Measurements from ENCODE around the gene CCSER1.

Gene CCSER1

DNA sequence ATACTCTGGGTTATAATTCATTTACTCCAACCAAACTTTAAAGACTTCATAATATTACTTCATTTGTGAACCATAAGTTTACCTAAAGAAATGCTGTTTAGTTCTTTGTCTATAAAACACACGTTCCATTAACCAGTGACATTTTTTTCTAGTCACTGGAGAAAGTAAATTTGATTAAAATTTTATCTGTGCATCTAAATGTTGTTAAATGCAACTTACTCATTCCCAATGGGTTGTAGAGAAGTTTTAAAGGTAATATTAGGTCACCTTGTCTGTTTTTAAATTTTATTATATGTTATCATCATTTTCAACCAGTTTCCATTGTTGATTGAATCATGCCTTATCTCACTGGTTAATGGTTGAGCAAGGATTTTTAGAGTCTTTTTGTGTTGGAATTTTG lies 401.4 kb downstream of the CCSER1 start:
- Histone ChIP-seq H3K9me3 (ENCODE audit: control insufficient read depth, low read depth, low read length) (no peaks in the 10 kb centered on the region), H3K4me3 (ENCODE audit: low read length) (no peak overlapping the region), H3K36me3 (ENCODE audit: control insufficient read depth, low read depth, low read length) (no peaks in the 10 kb centered on the region), H3K4me1 (ENCODE audit: control insufficient read depth, low read depth, low read length) (no peaks in the 10 kb centered on the region), H3K27me3 (ENCODE audit: control insufficient read depth, insufficient read depth, low read length) (no peaks in the 10 kb centered on the region), H3K27ac (ENCODE audit: low read length) (no peak overlapping the region), H3K9ac (ENCODE audit: low read length) (no peak overlapping the region)

DNA sequence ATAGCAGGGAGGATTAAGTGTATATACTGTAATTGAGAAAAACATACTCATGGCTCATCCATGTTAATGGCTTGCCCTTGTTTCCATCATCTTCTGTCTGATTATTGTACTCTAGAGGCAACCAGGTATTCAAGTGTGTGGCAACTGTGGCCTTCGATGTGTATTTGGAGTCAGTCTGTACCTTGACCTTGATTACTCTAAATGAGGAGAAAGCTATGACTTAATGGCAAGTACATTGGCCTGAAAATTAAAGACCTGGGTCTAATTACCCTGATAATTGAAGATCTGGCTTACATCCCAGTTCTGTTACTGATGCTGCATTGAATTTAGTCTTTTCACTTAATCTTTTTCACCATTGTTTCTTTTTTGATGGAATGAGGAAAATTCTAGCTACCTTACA lies 409.2 kb downstream of the CCSER1 start:
- Histone ChIP-seq H3K9me3 (ENCODE audit: control insufficient read depth, low read depth, low read length) (no peaks in the 10 kb centered on the region), H3K27ac (ENCODE audit: low read length) (no peak overlapping the region), H3K9ac (ENCODE audit: low read length) (no peak overlapping the region), H3K27me3 (ENCODE audit: control insufficient read depth, insufficient read depth, low read length) (no peaks in the 10 kb centered on the region), H3K4me1 (ENCODE audit: control insufficient read depth, low read depth, low read length) (peaks cover 7% of the 10 kb centered on the region), H3K4me3 (ENCODE audit: low read length) (no peak overlapping the region), H3K36me3 (ENCODE audit: control insufficient read depth, low read depth, low read length) (no peaks in the 10 kb centered on the region)

DNA sequence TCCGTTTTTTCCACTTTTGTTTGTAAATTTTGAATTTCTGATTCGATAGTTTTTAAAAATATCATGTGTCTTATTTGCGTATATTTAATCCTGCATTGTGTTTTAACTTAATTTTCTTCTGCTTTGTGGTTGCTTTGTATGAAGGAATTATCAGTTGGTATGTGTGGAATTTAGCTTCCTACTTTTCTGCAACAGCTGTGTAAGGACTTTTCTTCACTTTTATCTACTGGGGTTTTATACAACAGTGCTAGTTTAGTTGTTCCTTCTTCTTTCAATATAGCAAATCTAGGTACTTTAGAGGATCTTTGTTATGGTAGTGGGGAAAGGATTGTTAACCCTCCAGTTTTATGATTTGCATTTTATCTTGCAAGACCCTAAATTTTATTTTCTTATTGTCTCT lies 410.3 kb downstream of the CCSER1 start:
- peaks cover 7% of the 10 kb centered on the region for H3K4me1 ChIP-seq (ENCODE audit: control insufficient read depth, low read depth, low read length)
- H3K9ac ChIP-seq (ENCODE audit: low read length) = no peak overlapping the region
- no peak overlapping the region for H3K4me3 ChIP-seq (ENCODE audit: low read length)
- H3K36me3 ChIP-seq (ENCODE audit: control insufficient read depth, low read depth, low read length) = no peaks in the 10 kb centered on the region
- H3K27me3 ChIP-seq (ENCODE audit: control insufficient read depth, insufficient read depth, low read length) = no peaks in the 10 kb centered on the region
- no peak overlapping the region for H3K27ac ChIP-seq (ENCODE audit: low read length)
- no peaks in the 10 kb centered on the region for H3K9me3 ChIP-seq (ENCODE audit: control insufficient read depth, low read depth, low read length)

DNA sequence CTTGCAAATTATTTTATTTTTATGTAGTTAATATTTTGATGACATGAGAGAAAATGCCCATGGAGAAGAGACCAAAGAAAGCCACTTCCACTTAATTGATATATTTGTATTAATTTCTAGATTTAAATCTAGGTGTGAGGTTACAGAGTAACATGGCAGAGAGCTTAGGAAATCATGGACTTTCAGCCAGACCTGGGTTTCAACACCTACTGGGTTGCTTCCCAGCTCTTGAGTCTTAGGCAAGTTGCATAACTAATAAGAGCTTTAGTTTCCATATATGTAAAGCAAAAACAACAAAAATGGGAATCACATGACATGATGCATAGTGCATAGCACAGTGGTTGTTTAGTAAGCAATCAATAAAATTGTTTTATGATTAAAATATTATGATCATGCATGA lies 413.3 kb downstream of the CCSER1 start:
- Histone ChIP-seq H3K27ac (ENCODE audit: low read length) (no peak overlapping the region), H3K27me3 (ENCODE audit: control insufficient read depth, insufficient read depth, low read length) (no peaks in the 10 kb centered on the region), H3K9me3 (ENCODE audit: control insufficient read depth, low read depth, low read length) (no peaks in the 10 kb centered on the region), H3K4me1 (ENCODE audit: control insufficient read depth, low read depth, low read length) (peaks cover 7% of the 10 kb centered on the region), H3K9ac (ENCODE audit: low read length) (no peak overlapping the region), H3K36me3 (ENCODE audit: control insufficient read depth, low read depth, low read length) (no peaks in the 10 kb centered on the region), H3K4me3 (ENCODE audit: low read length) (no peak overlapping the region)

DNA sequence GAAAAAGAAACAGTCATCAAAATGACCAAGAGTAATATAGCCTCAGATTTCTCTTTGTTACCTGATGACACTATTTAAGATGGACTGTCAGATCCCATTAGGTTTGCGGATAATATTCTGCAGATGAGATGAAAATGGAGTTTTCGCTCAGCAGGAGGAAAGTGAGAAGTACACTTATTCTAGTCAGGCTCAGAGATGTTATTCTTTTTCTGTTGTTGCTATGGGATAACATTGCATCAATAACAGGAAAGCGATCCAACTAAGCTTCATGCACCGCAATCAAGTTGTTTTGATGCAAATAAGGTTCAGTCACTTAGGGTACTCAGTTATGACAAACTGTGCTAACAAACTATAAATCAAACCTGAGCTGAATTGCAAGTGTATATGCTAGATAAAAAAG lies 415.0 kb downstream of the CCSER1 start:
- no peak overlapping the region for H3K27ac ChIP-seq (ENCODE audit: low read length)
- H3K27me3 ChIP-seq (ENCODE audit: control insufficient read depth, insufficient read depth, low read length) = no peaks in the 10 kb centered on the region
- H3K4me3 ChIP-seq (ENCODE audit: low read length) = no peak overlapping the region
- H3K4me1 ChIP-seq (ENCODE audit: control insufficient read depth, low read depth, low read length) = peaks cover 7% of the 10 kb centered on the region
- no peak overlapping the region for H3K9ac ChIP-seq (ENCODE audit: low read length)
- no peaks in the 10 kb centered on the region for H3K36me3 ChIP-seq (ENCODE audit: control insufficient read depth, low read depth, low read length)
- H3K9me3 ChIP-seq (ENCODE audit: control insufficient read depth, low read depth, low read length) = no peaks in the 10 kb centered on the region

DNA sequence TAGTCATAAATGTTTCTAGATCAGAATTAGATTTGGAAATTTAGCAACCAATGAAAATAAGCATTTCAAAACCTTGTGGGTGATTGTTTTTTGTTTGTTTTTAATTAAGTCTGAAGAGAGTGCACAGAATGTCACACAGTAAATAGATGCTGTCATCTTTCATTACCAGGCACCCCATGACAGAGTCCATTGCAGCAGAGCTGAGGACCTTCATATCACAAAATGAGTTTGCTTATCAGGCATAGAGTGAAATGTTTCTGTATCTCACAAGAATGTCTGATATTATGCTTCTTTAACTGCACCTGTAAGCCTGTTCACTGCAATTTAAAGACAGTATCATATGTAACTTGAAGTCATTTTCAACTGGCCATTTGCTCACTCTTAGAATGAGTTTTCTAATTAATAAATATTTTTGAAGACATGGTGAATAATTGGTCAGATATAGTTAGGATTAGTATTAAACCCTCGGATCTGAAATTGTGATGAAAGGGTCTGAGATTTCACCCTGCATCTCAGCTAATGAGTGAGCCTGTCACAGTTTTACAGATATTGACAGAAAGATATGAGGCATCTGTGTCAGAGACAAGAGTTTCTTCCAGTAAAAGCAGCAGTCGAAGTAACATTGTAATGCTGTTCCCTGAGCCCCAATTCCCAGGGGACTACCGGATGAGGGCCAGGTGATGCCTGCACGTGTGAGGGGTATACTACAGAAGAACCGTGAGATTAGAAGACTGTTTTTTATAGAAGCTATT lies 416.4 kb downstream of the CCSER1 start:
- H3K27me3 ChIP-seq (ENCODE audit: control insufficient read depth, insufficient read depth, low read length) = no peaks in the 10 kb centered on the region
- H3K27ac ChIP-seq (ENCODE audit: low read length) = no peak overlapping the region
- H3K9me3 ChIP-seq (ENCODE audit: control insufficient read depth, low read depth, low read length) = no peaks in the 10 kb centered on the region
- H3K36me3 ChIP-seq (ENCODE audit: control insufficient read depth, low read depth, low read length) = no peaks in the 10 kb centered on the region
- no peak overlapping the region for H3K9ac ChIP-seq (ENCODE audit: low read length)
- no peaks in the 10 kb centered on the region for H3K4me1 ChIP-seq (ENCODE audit: control insufficient read depth, low read depth, low read length)
- H3K4me3 ChIP-seq (ENCODE audit: low read length) = no peak overlapping the region

DNA sequence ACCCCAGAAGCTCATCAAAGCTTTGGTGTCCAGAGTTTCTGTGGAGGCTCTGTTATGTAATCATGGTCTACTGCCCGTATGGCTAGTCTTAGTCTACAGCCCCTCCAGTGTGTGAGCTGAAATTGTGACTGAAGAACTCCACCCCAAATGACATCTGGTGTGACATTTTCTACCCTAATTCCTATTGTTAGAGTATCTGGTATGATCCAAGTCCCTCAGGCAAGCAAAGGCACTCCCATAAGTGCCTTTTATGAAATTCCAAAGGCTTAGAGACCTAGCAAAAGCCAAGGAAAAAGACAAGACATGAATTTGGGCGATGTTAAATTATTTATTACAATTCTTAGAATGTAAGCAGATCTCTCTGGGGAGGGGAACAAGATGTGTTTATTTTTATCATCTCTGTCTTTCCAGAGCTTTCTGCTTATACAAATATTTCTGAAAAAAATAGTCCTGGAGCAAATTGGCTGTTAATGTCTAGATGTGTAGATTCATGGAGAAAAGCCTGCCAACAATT lies 417.4 kb downstream of the CCSER1 start:
- Histone ChIP-seq H3K9me3 (ENCODE audit: control insufficient read depth, low read depth, low read length) (no peaks in the 10 kb centered on the region), H3K4me1 (ENCODE audit: control insufficient read depth, low read depth, low read length) (no peaks in the 10 kb centered on the region), H3K36me3 (ENCODE audit: control insufficient read depth, low read depth, low read length) (no peaks in the 10 kb centered on the region), H3K27ac (ENCODE audit: low read length) (no peak overlapping the region), H3K27me3 (ENCODE audit: control insufficient read depth, insufficient read depth, low read length) (no peaks in the 10 kb centered on the region), H3K4me3 (ENCODE audit: low read length) (no peak overlapping the region), H3K9ac (ENCODE audit: low read length) (no peak overlapping the region)

DNA sequence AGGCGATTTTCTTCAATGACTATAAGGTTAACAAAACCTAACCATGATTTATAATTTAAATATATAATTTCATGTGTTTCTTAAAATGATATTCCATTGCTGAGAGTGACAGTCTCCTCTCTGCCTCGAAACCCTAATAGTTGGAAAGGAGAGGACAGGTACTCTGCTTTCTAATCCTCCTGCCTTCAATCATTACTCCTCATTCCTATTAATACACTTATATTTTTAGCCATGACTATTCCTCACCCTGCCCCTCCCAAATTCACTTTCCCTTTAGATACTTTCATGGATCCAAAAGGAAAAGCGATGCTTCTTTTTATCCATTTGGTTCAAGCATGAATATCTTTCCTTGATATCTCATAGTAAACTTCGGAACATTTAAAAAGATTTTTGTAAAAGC lies 418.2 kb downstream of the CCSER1 start:
- Histone ChIP-seq H3K27ac (ENCODE audit: low read length) (no peak overlapping the region), H3K36me3 (ENCODE audit: control insufficient read depth, low read depth, low read length) (no peaks in the 10 kb centered on the region), H3K4me1 (ENCODE audit: control insufficient read depth, low read depth, low read length) (no peaks in the 10 kb centered on the region), H3K9me3 (ENCODE audit: control insufficient read depth, low read depth, low read length) (no peaks in the 10 kb centered on the region), H3K9ac (ENCODE audit: low read length) (no peak overlapping the region), H3K27me3 (ENCODE audit: control insufficient read depth, insufficient read depth, low read length) (no peaks in the 10 kb centered on the region), H3K4me3 (ENCODE audit: low read length) (no peak overlapping the region)

DNA sequence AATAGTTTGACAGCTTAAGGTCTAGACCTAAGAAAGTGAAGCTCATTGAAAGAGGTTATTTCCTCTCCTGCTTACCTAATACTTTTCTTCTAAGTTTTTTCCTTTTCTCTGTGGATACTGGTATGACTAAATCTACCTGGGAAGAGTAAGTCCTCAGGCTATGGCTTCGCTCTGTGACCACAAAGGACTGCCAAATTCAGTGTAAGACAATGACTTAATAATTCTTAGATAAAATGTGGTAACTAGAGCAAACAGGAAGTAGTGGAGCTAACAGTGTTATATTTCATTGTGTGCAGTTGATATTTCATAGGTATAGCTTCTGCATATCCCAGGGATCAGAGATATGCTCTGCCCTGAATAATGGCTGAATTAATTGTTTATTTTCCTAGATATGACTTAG lies 418.9 kb downstream of the CCSER1 start:
- Histone ChIP-seq H3K9ac (ENCODE audit: low read length) (no peak overlapping the region), H3K4me1 (ENCODE audit: control insufficient read depth, low read depth, low read length) (no peaks in the 10 kb centered on the region), H3K27me3 (ENCODE audit: control insufficient read depth, insufficient read depth, low read length) (no peaks in the 10 kb centered on the region), H3K36me3 (ENCODE audit: control insufficient read depth, low read depth, low read length) (no peaks in the 10 kb centered on the region), H3K4me3 (ENCODE audit: low read length) (no peak overlapping the region), H3K9me3 (ENCODE audit: control insufficient read depth, low read depth, low read length) (no peaks in the 10 kb centered on the region), H3K27ac (ENCODE audit: low read length) (no peak overlapping the region)

DNA sequence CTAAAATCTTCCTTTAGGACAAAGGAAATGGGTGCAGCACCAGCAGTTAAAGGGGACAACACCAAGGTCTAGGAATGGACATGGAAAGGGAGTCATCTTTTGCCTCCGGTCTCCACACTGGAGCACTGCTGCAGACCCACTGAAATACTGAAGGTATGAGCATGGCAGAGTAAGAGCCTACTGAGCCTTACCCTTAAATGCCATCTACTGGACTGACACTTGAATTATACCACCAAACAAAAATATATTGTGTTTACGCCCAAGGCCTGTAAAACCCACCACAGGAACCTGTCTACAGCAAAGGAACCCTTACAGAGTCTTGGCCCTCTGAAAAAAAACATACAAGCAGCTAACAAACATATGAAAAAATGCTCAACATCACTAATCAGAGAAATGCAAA lies 443.4 kb downstream of the CCSER1 start:
- Histone ChIP-seq H3K27me3 (ENCODE audit: control insufficient read depth, insufficient read depth, low read length) (no peaks in the 10 kb centered on the region), H3K4me3 (ENCODE audit: low read length) (no peak overlapping the region), H3K27ac (ENCODE audit: low read length) (no peak overlapping the region), H3K36me3 (ENCODE audit: control insufficient read depth, low read depth, low read length) (no peaks in the 10 kb centered on the region), H3K9ac (ENCODE audit: low read length) (no peak overlapping the region), H3K4me1 (ENCODE audit: control insufficient read depth, low read depth, low read length) (no peaks in the 10 kb centered on the region), H3K9me3 (ENCODE audit: control insufficient read depth, low read depth, low read length) (no peaks in the 10 kb centered on the region)

DNA sequence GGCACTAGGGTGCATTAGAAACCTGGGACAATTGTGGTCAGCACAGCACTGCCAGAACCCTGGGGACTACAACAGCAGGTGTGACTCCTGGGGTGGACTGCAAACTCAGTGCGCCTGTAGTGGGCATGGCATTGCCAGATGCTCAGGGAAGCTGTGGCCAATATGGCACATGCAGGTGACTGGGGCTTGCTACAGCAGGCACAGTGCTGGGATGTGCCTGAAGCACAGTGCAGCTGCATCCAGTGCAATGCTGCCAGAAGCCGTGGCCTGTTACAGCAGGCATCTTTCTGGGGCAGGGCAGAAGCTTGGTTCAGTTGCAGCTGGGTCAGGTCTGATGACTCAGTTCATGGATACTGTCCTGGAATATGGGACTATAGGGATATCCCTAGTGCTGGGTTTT lies 445.8 kb downstream of the CCSER1 start:
- H3K9ac ChIP-seq (ENCODE audit: low read length) = no peak overlapping the region
- H3K9me3 ChIP-seq (ENCODE audit: control insufficient read depth, low read depth, low read length) = no peaks in the 10 kb centered on the region
- H3K36me3 ChIP-seq (ENCODE audit: control insufficient read depth, low read depth, low read length) = no peaks in the 10 kb centered on the region
- H3K27me3 ChIP-seq (ENCODE audit: control insufficient read depth, insufficient read depth, low read length) = no peaks in the 10 kb centered on the region
- no peak overlapping the region for H3K4me3 ChIP-seq (ENCODE audit: low read length)
- H3K27ac ChIP-seq (ENCODE audit: low read length) = no peak overlapping the region
- no peaks in the 10 kb centered on the region for H3K4me1 ChIP-seq (ENCODE audit: control insufficient read depth, low read depth, low read length)

DNA sequence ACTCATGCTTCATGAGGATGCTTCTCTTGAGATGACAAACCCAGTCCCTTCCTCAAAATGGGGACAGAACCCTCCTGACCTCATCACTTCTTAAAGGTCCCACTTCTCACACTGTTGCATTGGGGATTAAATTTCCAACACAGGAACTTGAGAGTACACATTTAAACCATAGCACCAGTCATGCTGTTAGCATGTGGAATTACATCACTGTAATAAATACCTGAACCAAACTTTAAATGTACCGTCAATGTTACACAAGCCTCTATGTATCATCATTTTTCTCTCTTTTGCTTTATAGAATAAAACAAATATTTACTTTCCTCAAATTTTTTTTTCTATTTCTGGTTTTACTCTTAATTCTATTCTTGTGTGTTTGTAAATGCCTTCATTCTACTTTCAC lies 448.2 kb downstream of the CCSER1 start:
- H3K9me3 ChIP-seq (ENCODE audit: control insufficient read depth, low read depth, low read length) = no peaks in the 10 kb centered on the region
- no peak overlapping the region for H3K4me3 ChIP-seq (ENCODE audit: low read length)
- no peak overlapping the region for H3K27ac ChIP-seq (ENCODE audit: low read length)
- peaks cover 7% of the 10 kb centered on the region for H3K4me1 ChIP-seq (ENCODE audit: control insufficient read depth, low read depth, low read length)
- no peaks in the 10 kb centered on the region for H3K36me3 ChIP-seq (ENCODE audit: control insufficient read depth, low read depth, low read length)
- H3K9ac ChIP-seq (ENCODE audit: low read length) = no peak overlapping the region
- H3K27me3 ChIP-seq (ENCODE audit: control insufficient read depth, insufficient read depth, low read length) = no peaks in the 10 kb centered on the region
